Endodermal cell (in vitro differentiated cells): Measurements from ENCODE around the gene GNAI3. TPM values are rescaled to one million over a fixed set of nuclear protein-coding genes. Genes with fewer than 3 reads are reported as not detected.

ENCODE experiments used
- DNase-seq: peaks from one replicate; pipeline ENCODE4 v3.0.0-alpha.2; 2017
- H3K27ac ChIP-seq: 2 replicates; pipeline ENCODE4 v1.5.1; 2013; ENCODE audit warnings: mild to moderate bottlenecking, low read depth, low read length, moderate library complexity
- H3K27me3 ChIP-seq: 2 replicates; pipeline ENCODE4 v1.6.1; 2013; ENCODE audit warnings: mild to moderate bottlenecking, low read length, moderate library complexity; ENCODE audit not compliant: insufficient read depth, control insufficient read depth, poor library complexity, severe bottlenecking
- H3K36me3 ChIP-seq: 2 replicates; pipeline ENCODE4 v1.7.0; 2013; ENCODE audit warnings: mild to moderate bottlenecking, low read length, moderate library complexity; ENCODE audit not compliant: control insufficient read depth, insufficient read depth
- H3K4me1 ChIP-seq: one replicate; pipeline ENCODE4 v1.7.0; 2013; ENCODE audit warnings: low read length; ENCODE audit not compliant: control insufficient read depth, insufficient read depth
- H3K4me3 ChIP-seq: 2 replicates; pipeline ENCODE4 v1.5.1; 2013; ENCODE audit warnings: mild to moderate bottlenecking, low read length, moderate library complexity
- H3K9ac ChIP-seq: 2 replicates; pipeline ENCODE4 v1.6.1; 2013; ENCODE audit warnings: mild to moderate bottlenecking, low read length, moderate library complexity; ENCODE audit not compliant: poor library complexity, severe bottlenecking; ENCODE audit errors: extremely low read depth
- H3K9me3 ChIP-seq: 2 replicates; pipeline ENCODE4 v1.6.1; 2013; ENCODE audit warnings: mild to moderate bottlenecking, low read length, moderate library complexity; ENCODE audit not compliant: control insufficient read depth
- H3K27ac Mint-ChIP-seq: 2 replicates; pipeline ENCODE4 v1.8.0; 2020; ENCODE audit warnings: mixed read lengths
- H3K27me3 Mint-ChIP-seq: 2 replicates; pipeline ENCODE4 v1.8.0; 2021; ENCODE audit warnings: mild to moderate bottlenecking, mixed read lengths; ENCODE audit not compliant: insufficient read depth
- H3K36me3 Mint-ChIP-seq: 2 replicates; pipeline ENCODE4 v1.8.0; 2020; ENCODE audit warnings: low read depth, mixed read lengths
- H3K4me1 Mint-ChIP-seq: 2 replicates; pipeline ENCODE4 v1.8.0; 2020; ENCODE audit warnings: mixed read lengths
- H3K4me3 Mint-ChIP-seq: 2 replicates; pipeline ENCODE4 v1.8.0; 2020; ENCODE audit warnings: mild to moderate bottlenecking, moderate library complexity, mixed read lengths
- H3K9me3 Mint-ChIP-seq: 2 replicates; pipeline ENCODE4 v1.8.0; 2020; ENCODE audit warnings: mild to moderate bottlenecking, mixed read lengths
- WGBS, 2 experiments: methylation state at CpG; one replicate each; pipeline versions ENCODE4 v1.1.5 to v1.1.7; 2013; ENCODE audit warnings: missing lambda C conversion rate in 2 of 2, mixed read lengths in 1 of 2; ENCODE audit not compliant: insufficient coverage in 1 of 2, insufficient read length in 1 of 2; 5-methylcytosine and 5-hydroxymethylcytosine counted together
- total RNA-seq, 2 donors: library from RNA; stranded (reverse); fragmentation: NEBNext Ultra II Directional in 1 of 2; extraction: Animal tissue kit (Norgen Biotek cat#: 25700) in 1 of 2; gene quantifications; 2 replicates in 1 of 2; 3 replicates in 1 of 2; pipeline ENCODE4 v1.2.1, GENCODE V29; 2021
- TF ChIP-seq, protein P1 (sequence below): fragments of 200-600 bp; sonication (generic); conservative IDR thresholded peaks from 2 replicates; pipeline ENCODE4 v1.5.0; 2021; ENCODE audit warnings: antibody characterized with exemption, mild to moderate bottlenecking

GNAI3 gene
- total RNA-seq, 2 donors from 2014 or later = 10.1 to 10.9 TPM

DNA sequence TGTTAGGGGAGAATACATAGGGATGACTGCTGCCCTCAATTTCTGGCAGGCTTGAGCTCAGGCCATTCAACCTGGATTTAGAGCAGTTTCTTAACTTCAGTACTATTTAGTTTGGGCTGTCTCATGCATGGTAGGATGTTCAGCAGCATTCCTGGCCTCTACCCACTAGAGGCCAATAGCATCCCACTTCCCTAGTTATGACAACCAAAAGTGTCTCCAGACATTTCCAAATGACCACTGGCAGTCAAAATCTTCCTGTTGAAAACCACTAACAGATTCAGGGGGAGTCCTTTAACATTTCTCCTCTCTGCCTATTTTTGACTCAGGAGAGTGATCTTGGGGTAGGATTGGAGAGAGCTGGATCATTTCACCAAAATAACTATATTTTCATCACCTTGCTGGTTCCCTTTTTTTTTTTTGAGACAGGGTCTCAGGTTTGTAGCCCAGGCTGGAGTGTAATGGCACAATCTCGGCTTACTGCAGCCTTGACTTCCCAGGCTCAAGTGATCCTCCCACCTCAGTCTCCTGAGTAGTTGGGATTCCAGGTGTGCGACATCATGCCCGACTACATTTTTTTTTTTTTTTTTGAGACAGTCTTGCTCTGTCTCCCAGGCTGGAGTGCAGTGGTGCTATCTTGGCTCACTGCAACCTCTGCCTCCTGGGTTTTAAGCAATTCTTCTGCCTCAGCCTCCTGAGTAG lies 62.3 kb downstream of the GNAI3 start:
- H3K27ac Mint-ChIP-seq = peak overlapping the region; percentile 83
- peak; percentile 66 for DNase-seq
- peaks cover 7% of the 10 kb centered on the region for H3K4me1 Mint-ChIP-seq
- no peaks in the 10 kb centered on the region for H3K36me3 Mint-ChIP-seq
- H3K4me3 ChIP-seq = no peak overlapping the region
- H3K36me3 ChIP-seq = no peaks in the 10 kb centered on the region
- H3K27me3 ChIP-seq = no peaks in the 10 kb centered on the region
- H3K4me3 Mint-ChIP-seq = no peak overlapping the region
- TF ChIP-seq, protein P1, sequence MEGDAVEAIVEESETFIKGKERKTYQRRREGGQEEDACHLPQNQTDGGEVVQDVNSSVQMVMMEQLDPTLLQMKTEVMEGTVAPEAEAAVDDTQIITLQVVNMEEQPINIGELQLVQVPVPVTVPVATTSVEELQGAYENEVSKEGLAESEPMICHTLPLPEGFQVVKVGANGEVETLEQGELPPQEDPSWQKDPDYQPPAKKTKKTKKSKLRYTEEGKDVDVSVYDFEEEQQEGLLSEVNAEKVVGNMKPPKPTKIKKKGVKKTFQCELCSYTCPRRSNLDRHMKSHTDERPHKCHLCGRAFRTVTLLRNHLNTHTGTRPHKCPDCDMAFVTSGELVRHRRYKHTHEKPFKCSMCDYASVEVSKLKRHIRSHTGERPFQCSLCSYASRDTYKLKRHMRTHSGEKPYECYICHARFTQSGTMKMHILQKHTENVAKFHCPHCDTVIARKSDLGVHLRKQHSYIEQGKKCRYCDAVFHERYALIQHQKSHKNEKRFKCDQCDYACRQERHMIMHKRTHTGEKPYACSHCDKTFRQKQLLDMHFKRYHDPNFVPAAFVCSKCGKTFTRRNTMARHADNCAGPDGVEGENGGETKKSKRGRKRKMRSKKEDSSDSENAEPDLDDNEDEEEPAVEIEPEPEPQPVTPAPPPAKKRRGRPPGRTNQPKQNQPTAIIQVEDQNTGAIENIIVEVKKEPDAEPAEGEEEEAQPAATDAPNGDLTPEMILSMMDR = no peak
- H3K9me3 ChIP-seq = no peaks in the 10 kb centered on the region
- peak overlapping the region; percentile 23 for H3K9ac ChIP-seq
- no peak overlapping the region for H3K27ac ChIP-seq
- no peaks in the 10 kb centered on the region for H3K9me3 Mint-ChIP-seq
- no peaks in the 10 kb centered on the region for H3K4me1 ChIP-seq
- WGBS, 2 experiments = 90% methylated on average over 3 of the region's 3 CpGs; no CpG with 5 or more reads in 1 of the 2 experiments
- H3K27me3 Mint-ChIP-seq = no peaks in the 10 kb centered on the region

DNA sequence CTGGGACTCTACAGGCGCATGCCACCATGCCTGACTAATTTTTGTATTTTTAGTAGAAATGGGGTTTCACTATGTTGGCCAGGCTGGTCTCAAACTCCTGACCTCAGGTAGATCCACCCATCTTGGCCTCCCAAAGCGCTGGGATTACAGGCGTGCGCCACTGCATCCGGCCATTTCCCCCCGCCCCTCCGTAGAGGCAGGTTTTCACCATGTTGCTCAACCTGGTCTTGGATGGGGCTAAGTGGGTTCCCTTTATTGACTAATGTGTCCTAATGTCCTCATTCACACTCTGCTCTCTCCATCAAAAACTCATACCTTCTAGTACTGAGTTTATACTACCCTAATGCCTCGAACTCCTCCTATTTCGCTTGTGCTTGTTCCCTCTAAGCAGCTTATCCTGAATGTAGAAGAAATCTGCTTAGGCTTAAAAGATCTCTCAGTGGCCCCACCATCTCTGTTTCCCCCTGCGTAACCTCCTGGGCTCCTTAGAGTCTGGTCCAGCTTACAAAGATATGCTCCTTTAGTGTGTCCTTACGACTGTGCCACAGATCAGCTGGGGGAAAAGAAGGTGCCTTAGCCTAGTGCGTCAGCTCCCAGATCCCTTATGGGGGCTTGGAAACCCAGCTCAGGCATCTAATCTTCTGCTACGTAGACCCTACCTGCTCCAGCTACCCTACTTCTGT lies 63.0 kb downstream of the GNAI3 start:
- Mint-ChIP-seq H3K36me3 (no peaks in the 10 kb centered on the region), H3K27ac (peak overlapping the region; percentile 18), H3K4me1 (peaks cover 7% of the 10 kb centered on the region), H3K27me3 (no peaks in the 10 kb centered on the region), H3K4me3 (no peak overlapping the region), H3K9me3 (no peaks in the 10 kb centered on the region)
- no peaks in the 10 kb centered on the region for H3K9me3 ChIP-seq
- H3K27ac ChIP-seq = no peak overlapping the region
- no peak overlapping the region for H3K9ac ChIP-seq
- H3K4me1 ChIP-seq = no peaks in the 10 kb centered on the region
- whole genome bisulfite sequencing, 2 experiments = 91 to 100% methylated on average over 6 to 13 of the region's 13 CpGs
- H3K36me3 ChIP-seq = no peaks in the 10 kb centered on the region
- TF ChIP-seq, protein P1 = no peak
- H3K27me3 ChIP-seq = no peaks in the 10 kb centered on the region
- DNase-seq = peak; percentile 33
- no peak overlapping the region for H3K4me3 ChIP-seq

DNA sequence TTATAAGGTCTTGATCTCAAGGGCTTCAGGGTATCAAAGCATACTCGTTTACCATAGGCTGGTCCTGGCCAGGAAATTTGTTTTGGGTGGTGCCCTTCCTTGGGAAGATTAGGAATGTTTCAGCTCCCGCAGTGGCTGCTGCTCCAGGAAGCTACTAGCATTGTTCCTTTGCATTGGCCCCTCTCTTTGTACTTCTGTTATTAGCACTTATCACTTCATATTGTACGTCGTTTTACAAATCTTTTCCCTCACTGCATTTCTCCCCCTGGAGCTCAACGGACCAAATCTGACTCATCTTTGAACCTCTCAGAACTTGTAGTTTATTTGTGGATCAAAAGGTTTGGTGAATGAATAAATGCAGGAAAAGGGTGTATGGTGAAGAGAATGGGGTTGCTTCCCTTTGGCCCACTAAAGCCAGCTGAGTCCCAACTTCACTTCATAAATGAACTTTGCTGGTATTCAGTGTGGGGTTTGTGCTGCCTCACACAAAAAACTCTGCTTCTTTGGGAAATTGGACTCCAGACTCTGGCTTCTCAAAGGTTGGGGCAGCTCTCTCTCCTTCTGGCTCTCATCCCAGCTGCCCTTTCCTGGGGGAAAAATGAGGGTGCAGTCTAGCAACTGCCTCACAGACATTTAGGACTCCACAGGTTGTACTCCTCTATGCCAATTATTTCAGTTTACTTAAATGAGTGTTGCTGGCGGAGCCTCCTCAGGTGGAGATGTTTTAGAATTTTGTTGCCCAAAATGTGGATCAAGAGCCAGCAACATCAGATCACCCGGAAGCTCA lies 65.1 kb downstream of the GNAI3 start:
- H3K4me3 Mint-ChIP-seq = no peak overlapping the region
- peak; percentile 42 for DNase-seq
- no peaks in the 10 kb centered on the region for H3K9me3 Mint-ChIP-seq
- H3K36me3 ChIP-seq = no peaks in the 10 kb centered on the region
- no peaks in the 10 kb centered on the region for H3K27me3 Mint-ChIP-seq
- peaks cover 13% of the 10 kb centered on the region for H3K4me1 Mint-ChIP-seq
- H3K27me3 ChIP-seq = no peaks in the 10 kb centered on the region
- H3K9ac ChIP-seq = no peak overlapping the region
- TF ChIP-seq, protein P1 = no peak
- no peaks in the 10 kb centered on the region for H3K9me3 ChIP-seq
- no peaks in the 10 kb centered on the region for H3K4me1 ChIP-seq
- no peak overlapping the region for H3K27ac ChIP-seq
- H3K4me3 ChIP-seq = no peak overlapping the region
- no peaks in the 10 kb centered on the region for H3K36me3 Mint-ChIP-seq
- WGBS, 2 experiments = 76 to 88% methylated on average over 4 to 7 of the region's 7 CpGs
- H3K27ac Mint-ChIP-seq = no peak overlapping the region
